GM12878 (cell line): ENCODE results near the gene CDCA7. TPM values are rescaled to one million over a fixed set of nuclear protein-coding genes. Genes with fewer than 3 reads are reported as not detected.

ENCODE experiments used
- ATAC-seq: fragments of 200-7000 bp; cut with Tn5 transposase; 3 replicates; pipeline ENCODE4 v1.9.1; 2020; ENCODE audit warnings: mild to moderate bottlenecking, moderate library complexity
- BruUV-seq: library from RNA; stranded (reverse); fragments of 400-500 nt; replicated peaks from 2 replicates; lab custom pipeline; 2021; lab: Mats Ljungman, UMichigan
- CTCF ChIA-PET: fragments of 300-600 bp; sonication (Branson Sonifier 250); formaldehyde crosslinking; extraction: SDS; loops from one replicate; lab custom pipeline; 2021; ENCODE audit warnings: inconsistent platforms; lab: Yijun Ruan, JAX
- POLR2A ChIA-PET: fragments of 350-600 bp; formaldehyde crosslinking; extraction: SDS; loops from one replicate; lab custom pipeline; 2021; ENCODE audit warnings: inconsistent platforms; lab: Charles Lee
- RAD21 ChIA-PET: fragments of 300-600 bp; sonication (Branson Sonifier 250); formaldehyde crosslinking; loops from one replicate; lab custom pipeline; 2023; ENCODE audit warnings: antibody characterized with exemption; ENCODE audit not compliant: unreplicated experiment; lab: Charles Lee
- SMC1A ChIA-PET: fragments of 300-600 bp; sonication (Branson Sonifier 250); formaldehyde crosslinking; loops from one replicate; lab custom pipeline; 2023; ENCODE audit not compliant: unreplicated experiment, uncharacterized antibody; lab: Charles Lee
- DNase-seq: peaks from one replicate; pipeline ENCODE4 v3.0.0-alpha.2; 2011; ENCODE audit warnings: low read depth, low spot score
- FAIRE-seq: peaks from 3 replicates; lab custom pipeline; 2011; peaks lifted over from hg19 to GRCh38; lab: Jason Lieb, UNC
- H2AFZ ChIP-seq: 2 replicates; pipeline ENCODE4 v1.6.0; 2011; ENCODE audit warnings: low read depth, low read length, control low read depth; ENCODE audit not compliant: control insufficient read depth
- H3K27ac ChIP-seq: 2 replicates; pipeline ENCODE4 v1.5.1; 2011; ENCODE audit warnings: control low read depth; ENCODE audit not compliant: control insufficient read depth, insufficient read depth
- H3K27me3 ChIP-seq, 2 experiments: replicated peaks in 1 of 2; 2 replicates each; pipeline versions ENCODE4 v1.6.0 to v1.6.1; 2011; ENCODE audit warnings: low read length in 1 of 2; ENCODE audit not compliant: control insufficient read depth in 2 of 2, insufficient read depth in 2 of 2
- H3K36me3 ChIP-seq, 2 experiments: 2 replicates each; pipeline ENCODE4 v1.5.1; 2011; ENCODE audit warnings: low read length in 1 of 2; ENCODE audit not compliant: control insufficient read depth in 2 of 2, insufficient read depth in 2 of 2
- H3K4me1 ChIP-seq: 2 replicates; pipeline ENCODE4 v1.6.1; 2011; ENCODE audit warnings: mild to moderate bottlenecking, low read length, moderate library complexity, mixed read lengths; ENCODE audit not compliant: control insufficient read depth, insufficient read depth
- H3K4me2 ChIP-seq: 2 replicates; pipeline ENCODE4 v1.6.0; 2011; ENCODE audit warnings: control low read depth; ENCODE audit not compliant: control insufficient read depth, insufficient read depth
- H3K4me3 ChIP-seq: fragments of 200-600 bp; sonication (generic); 2 replicates; pipeline ENCODE4 v1.5.1; 2016
- H3K79me2 ChIP-seq: 2 replicates; pipeline ENCODE4 v1.6.0; 2011; ENCODE audit warnings: low read length; ENCODE audit not compliant: control insufficient read depth, insufficient read depth
- H3K9ac ChIP-seq: 2 replicates; pipeline ENCODE4 v1.8.0; 2011; ENCODE audit warnings: low read length, control low read depth, mixed read lengths; ENCODE audit not compliant: control insufficient read depth, insufficient read depth
- H3K9me3 ChIP-seq: replicated peaks from 3 replicates; pipeline ENCODE4 v1.5.1; 2011; ENCODE audit warnings: mild to moderate bottlenecking, low read length; ENCODE audit not compliant: control insufficient read depth, insufficient read depth
- H4K20me1 ChIP-seq: 2 replicates; pipeline ENCODE4 v1.6.0; 2011; ENCODE audit not compliant: control insufficient read depth, insufficient read depth
- HCFC1 ChIP-seq: fragments of 150-350 bp; IDR thresholded peaks from 2 replicates; pipeline ENCODE4 v1.6.1; 2014; ENCODE audit warnings: low read length
- LARP7 ChIP-seq: fragments of 450-650 bp; IDR thresholded peaks from 2 replicates; pipeline ENCODE4 v1.6.1; 2017; ENCODE audit warnings: mild to moderate bottlenecking
- NR2F1 ChIP-seq: fragments of 450-650 bp; conservative IDR thresholded peaks from 2 replicates; pipeline ENCODE4 v1.6.1; 2017; ENCODE audit warnings: mild to moderate bottlenecking
- WGBS: methylation state at CpG from one replicate; pipeline ENCODE4 v1.1.6; 2016; ENCODE audit warnings: low lambda C conversion rate; ENCODE audit not compliant: insufficient replicate concordance, insufficient coverage; ENCODE audit errors: missing lambda C conversion rate; 5-methylcytosine and 5-hydroxymethylcytosine counted together
- in situ Hi-C: fragments of 300-500 bp; cut with MboI; formaldehyde crosslinking; loops from 9 replicates; pipeline ENCODE4 v1.14.3; 2018; ENCODE audit warnings: mixed read lengths
- intact Hi-C: fragments of 100-400 bp; cut with micrococcal nuclease; formaldehyde crosslinking; loops from one replicate; pipeline ENCODE4 v1.14.2; 2022; ENCODE audit not compliant: unreplicated experiment
- polyA plus RNA-seq, 11 experiments: library from polyadenylated mRNA; depleted of rRNA in 4 of 11; unstranded in 6 of 11; stranded (reverse) in 5 of 11; fragments of >200 nt; fragmentation: Nextera tagmentation in 4 of 11; fragmentation: Illumina TruSeq in 1 of 11; extraction: Ambion mirVana in 4 of 11; extraction: Trizol in 1 of 11; gene quantifications; 1 replicate in 1 of 11; 2 replicates in 10 of 11; pipeline versions ENCODE4 v1.2.1 to v1.2.3, GENCODE V29; 2011 to 2016; ENCODE audit warnings: inconsistent platforms in 2 of 11, missing spikeins in 2 of 11, low read depth in 1 of 11
- total RNA-seq, 4 experiments: library from RNA; depleted of rRNA in 3 of 4; stranded (reverse); fragments of >200 nt in 3 of 4; fragmentation: Illumina TruSeq in 1 of 4; extraction: Trizol in 1 of 4; gene quantifications; 2 replicates each; pipeline versions ENCODE4 v1.2.1 to v1.2.3, GENCODE V29; 2013 to 2021
- TF ChIP-seq, protein P1 (sequence below): fragments of 450-650 bp; IDR thresholded peaks from 2 replicates; pipeline ENCODE4 v1.6.1; 2016; ENCODE audit warnings: mild to moderate bottlenecking, moderate library complexity, borderline replicate concordance

CDCA7 gene
- total and polyA plus RNA-seq, 10 of the 15 experiments (the other 5 are each of a cell fraction or from before 2014, with no cell fraction given) = 23.5 to 71.3 (median 40.8) TPM

DNA sequence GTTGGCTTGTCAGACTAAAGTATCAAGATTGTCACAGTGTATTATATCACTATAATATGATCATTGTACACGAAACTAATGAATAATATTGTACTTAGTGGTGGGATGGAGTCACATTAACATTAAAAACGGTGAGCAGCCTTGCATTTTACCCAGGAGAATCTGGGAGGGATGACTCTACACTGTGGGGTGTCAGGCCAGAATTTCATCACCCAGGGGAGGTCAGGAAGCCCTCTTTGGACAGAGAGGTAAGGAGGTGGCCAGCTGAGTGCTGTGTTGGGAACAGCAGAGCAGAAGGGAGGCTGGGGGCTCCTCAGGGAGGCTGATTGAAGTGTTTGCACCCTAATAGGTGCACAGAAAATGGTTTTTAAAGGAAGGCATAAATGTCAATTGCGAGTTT, 33.0 kb downstream of the CDCA7 start (continued):
- TF ChIP-seq, protein P1, sequence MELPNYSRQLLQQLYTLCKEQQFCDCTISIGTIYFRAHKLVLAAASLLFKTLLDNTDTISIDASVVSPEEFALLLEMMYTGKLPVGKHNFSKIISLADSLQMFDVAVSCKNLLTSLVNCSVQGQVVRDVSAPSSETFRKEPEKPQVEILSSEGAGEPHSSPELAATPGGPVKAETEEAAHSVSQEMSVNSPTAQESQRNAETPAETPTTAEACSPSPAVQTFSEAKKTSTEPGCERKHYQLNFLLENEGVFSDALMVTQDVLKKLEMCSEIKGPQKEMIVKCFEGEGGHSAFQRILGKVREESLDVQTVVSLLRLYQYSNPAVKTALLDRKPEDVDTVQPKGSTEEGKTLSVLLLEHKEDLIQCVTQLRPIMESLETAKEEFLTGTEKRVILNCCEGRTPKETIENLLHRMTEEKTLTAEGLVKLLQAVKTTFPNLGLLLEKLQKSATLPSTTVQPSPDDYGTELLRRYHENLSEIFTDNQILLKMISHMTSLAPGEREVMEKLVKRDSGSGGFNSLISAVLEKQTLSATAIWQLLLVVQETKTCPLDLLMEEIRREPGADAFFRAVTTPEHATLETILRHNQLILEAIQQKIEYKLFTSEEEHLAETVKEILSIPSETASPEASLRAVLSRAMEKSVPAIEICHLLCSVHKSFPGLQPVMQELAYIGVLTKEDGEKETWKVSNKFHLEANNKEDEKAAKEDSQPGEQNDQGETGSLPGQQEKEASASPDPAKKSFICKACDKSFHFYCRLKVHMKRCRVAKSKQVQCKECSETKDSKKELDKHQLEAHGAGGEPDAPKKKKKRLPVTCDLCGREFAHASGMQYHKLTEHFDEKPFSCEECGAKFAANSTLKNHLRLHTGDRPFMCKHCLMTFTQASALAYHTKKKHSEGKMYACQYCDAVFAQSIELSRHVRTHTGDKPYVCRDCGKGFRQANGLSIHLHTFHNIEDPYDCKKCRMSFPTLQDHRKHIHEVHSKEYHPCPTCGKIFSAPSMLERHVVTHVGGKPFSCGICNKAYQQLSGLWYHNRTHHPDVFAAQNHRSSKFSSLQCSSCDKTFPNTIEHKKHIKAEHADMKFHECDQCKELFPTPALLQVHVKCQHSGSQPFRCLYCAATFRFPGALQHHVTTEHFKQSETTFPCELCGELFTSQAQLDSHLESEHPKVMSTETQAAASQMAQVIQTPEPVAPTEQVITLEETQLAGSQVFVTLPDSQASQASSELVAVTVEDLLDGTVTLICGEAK = no peak
- no peak for TF ChIP-seq LARP7

DNA sequence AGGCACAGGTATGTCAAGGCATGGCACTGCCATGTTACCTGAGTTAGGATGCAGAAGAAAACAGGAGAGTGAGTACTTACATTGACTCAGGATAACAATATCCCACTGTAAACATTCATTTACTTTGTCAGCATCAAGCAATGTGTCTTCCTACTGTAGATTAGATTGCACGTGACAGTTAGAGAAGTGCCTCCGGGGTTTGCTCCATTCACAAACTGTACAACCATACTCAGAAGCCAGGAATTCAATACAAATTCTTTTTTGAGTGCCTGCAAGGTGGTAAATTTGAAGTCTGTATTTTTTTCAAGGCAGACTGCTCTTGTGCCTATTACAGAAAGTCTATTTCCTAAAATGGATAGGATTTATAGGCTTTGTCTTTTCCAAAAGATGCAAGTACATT, 34.1 kb downstream of the CDCA7 start:
- Histone ChIP-seq H3K4me1 (no peaks in the 10 kb centered on the region), H3K4me3 (no peak overlapping the region), H3K36me3 (no peaks in the 10 kb centered on the region), H4K20me1 (no peaks in the 10 kb centered on the region), H3K9me3 (no peaks in the 10 kb centered on the region), H3K9ac (no peak overlapping the region), H2AFZ (no peak overlapping the region), H3K4me2 (no peak overlapping the region), H3K27me3 (no peaks in the 10 kb centered on the region), H3K79me2 (no peaks in the 10 kb centered on the region), H3K27ac (no peak overlapping the region)
- FAIRE-seq (no peak), ATAC-seq (no peak), DNase-seq (no peak)
- RAD21 ChIA-PET = no interaction called here
- in situ Hi-C loops (no loop called here), intact Hi-C loops (no loop called here)
- CTCF ChIA-PET = no interaction called here
- no TSS peak for BruUV-seq
- SMC1A ChIA-PET = no interaction called here
- POLR2A ChIA-PET = no interaction called here
- 88% methylated on average over 2 of the region's 2 CpGs for WGBS
- no peak for TF ChIP-seq HCFC1
- no peak for TF ChIP-seq NR2F1
